Right hindlimb (tissue), 1 donor: Measurements from ENCODE around the gene PPP2R2B.
"Not testable (repeated sequence)": the region's sequence is repeated elsewhere in the genome, so short reads cannot be mapped to it uniquely, and the experiment has no call there.

Experiments
- DNase-seq: peaks from one replicate; pipeline ENCODE4 v3.0.0-alpha.2; 2018

The PPP2R2B gene

DNA sequence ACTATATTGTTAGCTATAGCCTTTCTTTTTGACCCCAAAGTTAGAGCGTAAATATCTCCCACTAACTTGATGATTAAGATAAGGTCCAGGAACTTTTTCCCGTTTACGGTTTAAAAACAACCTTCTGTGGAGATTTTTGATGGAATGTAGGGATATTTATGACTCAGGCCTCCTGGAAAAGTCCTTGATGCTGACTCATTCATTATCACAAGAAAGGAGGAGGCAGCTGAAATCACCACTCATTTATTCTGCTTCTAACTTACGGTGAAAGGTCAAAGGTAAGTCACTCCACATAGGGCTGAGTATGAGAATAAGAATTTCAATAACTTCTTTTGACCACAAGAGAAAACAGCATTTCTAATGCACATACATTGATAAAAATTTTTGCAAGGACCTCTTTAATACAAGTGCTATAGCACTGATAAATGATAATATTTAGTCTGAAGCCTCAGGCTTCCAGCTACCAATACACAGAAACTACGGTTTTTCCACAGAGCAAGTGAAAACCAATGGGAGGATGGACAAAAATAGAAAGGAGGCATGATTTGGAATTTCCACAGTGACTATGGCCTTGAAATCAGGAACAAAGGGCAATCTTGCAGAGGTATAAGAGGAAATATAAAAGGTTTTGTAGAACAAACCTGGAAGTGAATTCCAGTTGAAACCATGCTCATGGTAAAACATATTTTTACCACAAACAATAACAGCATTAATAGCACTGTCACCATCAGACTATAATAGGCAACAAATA lies 146.5 kb downstream of the PPP2R2B start:
- no peak for DNase-seq

DNA sequence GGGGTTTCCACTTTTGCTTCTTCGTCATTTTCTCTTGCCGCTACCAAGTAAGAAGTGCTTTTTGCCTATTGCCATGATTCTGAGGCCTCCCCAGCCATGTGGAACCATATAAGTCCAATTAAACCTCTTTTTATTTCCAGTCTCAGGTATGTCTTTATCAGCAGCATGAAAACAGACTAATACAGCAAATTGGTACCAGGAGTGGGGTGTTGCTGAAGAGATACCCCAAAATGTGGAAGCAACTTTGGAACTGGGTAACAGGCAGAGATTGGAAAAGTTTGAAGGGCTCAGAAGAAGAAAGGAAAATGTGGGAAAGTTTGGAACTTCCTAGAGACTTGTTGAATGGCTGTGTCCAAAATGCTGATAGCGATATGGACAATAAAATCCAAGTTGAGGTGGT lies 149.8 kb downstream of the PPP2R2B start:
- not testable (repeated sequence) for DNase-seq

DNA sequence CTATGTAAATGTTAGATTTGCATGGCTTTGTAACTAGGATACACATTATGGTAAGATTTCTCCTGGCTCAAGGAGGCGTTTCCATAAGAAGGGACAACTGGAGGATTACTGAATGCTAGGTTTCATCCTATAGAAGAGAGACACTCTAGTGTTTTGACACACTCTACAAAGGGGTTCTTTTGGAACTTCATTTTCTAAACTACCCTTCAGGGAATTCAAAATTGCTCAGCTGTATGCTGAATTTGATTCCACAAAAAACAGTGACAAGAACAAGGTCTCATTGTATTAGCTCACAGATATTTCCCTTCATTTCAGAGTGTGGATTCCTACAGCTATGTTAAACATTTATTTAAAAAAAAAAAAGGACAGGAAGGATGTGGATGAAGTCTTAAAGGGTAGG lies 151.7 kb downstream of the PPP2R2B start:
- no peak for DNase-seq

DNA sequence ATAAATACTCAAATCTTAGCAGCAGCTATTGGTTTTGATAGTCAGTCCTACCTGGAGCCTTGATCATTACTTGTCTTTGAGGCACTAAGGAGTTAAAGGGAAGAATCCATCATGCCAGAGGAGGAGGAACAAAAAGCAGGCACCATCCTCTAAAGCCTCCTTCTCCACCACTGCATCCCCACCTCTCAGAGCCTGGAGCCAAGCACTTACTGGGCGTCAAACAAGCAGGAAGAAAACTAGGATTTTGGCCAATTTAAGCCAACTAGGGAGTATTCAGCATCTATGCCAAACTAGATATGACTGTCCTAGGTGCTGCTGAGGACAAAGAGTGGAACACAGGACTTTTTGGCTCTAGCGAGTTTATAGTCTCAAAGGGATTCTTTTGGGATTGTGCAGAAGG lies 152.5 kb downstream of the PPP2R2B start:
- DNase-seq: no peak

DNA sequence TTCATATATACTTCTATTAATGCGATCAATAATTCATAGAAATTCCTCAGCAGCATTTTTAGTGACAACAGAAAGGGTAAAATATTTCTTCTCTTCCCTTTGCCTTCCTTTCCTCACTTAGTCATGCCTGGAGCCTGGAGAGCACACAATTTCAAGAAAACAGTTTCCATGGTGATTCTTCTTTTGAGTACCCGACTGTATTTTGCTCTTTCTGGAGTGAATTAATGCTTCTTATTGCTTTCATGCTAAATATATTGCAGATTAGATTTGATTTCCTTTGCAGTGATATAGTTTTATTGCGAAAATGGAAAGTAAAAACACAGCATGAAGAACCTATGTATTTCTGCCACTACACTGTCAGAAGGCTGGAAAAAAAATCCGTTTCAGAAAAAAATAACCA lies 153.5 kb downstream of the PPP2R2B start:
- DNase-seq: no peak

DNA sequence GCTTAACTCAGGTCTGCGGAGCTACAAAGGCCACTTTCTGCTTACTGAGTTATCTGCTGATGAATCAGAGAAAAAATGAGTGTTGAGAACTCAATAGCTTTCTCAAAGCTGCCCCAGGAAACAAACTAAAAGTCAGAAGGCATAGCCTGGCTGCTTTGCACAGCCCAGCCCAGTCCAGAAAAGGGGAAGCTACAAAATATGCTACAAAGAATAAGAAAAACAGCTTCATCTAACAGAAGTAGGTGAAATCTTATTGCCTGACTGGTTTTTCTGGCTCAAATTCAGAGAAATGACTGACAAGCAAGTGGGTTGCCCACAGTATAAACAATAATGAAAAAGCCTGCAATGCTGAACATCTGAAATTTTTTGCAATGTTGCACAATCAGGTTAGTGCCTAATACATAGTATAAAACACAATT lies 156.2 kb downstream of the PPP2R2B start:
- DNase-seq: no peak

DNA sequence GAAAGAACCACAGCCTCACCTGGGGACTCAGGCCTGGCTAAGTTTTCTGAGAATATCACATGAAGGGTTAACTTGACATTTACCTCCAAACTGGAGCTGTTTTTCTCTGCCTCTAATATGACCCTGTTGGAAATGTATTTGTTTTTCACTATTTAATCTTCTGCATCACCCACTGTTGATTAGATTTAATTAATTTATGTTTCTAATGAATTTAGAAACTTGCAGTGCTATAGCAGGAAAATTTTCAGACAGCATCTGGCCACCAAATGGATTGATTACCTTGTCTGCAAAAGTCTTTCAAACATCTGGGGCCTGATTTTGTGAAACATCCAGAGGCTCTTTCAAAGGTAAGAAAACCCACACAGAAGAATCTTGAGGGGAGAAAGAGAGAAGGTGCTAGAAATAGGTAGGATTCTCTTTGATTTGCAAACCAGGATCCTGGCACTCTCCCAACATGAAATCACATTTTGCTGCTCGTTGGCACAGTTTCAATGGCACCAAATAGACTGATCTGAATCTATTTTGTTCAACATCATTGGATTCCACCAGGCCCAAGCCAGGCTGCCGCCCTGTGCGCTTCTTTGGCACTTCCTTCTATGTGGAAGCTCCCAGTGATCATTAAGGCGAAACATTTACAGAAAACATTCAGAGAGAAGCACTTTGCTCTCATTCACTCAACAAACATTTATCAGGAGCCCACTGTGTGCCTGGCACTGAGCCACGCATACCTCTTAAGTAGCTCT lies 157.3 kb downstream of the PPP2R2B start:
- no peak for DNase-seq

DNA sequence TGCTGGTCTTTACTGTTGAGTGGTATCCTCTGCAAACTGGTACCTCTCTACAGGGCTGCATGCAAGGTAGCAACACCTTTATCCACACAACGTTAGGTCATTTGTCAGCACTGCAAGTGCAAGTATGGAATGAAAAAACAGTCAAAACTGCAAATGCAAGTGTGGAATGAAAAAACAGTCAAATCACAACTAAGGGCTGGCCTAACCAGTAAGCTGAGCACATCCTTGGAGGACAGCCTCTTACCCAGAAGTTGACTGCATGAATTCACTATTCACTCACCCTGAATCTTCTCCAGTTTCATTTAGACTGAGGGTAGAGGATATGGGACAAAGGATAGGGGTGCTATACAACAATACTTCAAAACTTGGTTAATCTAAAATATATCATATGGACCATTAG lies 158.4 kb downstream of the PPP2R2B start:
- no peak for DNase-seq

DNA sequence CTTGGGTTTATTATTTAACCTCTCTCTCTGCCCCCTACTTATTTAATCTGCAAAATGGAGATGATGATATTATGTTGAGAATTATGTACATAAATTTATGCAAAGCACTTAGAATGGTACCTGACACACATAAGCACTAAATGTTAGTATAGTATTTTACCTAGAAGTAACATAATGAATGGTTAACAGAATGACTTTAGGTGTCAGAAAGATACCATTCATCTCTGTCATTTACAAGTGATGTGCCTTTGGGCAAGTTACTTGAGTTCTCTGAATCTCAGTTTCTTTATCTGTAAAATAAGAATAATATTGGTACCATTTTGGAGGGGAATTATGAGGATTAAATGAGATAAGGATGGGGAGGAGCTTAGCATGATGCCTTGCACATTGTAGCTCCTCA lies 159.4 kb downstream of the PPP2R2B start:
- no peak for DNase-seq

DNA sequence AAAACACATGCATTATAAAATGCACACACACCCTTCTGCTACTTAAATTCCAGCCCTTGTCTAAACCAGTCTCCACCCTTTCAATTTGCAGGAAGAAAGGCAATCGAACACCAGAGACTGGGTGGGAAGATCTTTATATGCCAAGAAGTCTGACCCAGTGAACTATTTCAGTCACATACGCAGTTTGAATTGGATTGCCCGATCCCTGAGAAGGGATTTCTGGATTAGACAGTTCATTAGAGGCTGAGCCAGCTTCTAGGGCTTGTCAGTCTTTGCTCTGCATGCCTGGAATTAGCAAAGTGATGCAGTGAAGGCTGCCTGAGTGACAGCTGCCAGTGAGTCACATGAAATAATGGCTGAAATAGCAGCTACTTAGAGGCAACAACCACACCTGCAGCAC lies 159.9 kb downstream of the PPP2R2B start:
- peak; percentile 23 for DNase-seq

DNA sequence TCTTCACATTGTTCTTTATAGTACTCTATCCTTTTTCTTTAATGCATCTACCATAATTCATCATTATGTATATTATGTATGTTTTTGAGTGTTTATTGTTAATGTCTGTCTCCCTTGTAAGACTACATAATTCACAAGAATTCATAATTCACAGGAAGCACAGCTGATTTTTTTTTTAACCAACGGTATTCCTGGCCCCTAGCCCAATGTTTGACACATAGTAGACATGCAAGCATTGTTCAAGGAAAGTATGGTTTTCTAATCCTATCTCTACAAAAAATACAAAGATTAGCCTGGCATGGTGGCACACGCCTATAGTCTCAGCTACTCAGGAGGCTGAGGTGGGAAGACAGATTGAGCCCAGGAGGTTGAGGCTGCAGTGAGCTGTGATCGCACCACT lies 160.6 kb downstream of the PPP2R2B start:
- no peak for DNase-seq

DNA sequence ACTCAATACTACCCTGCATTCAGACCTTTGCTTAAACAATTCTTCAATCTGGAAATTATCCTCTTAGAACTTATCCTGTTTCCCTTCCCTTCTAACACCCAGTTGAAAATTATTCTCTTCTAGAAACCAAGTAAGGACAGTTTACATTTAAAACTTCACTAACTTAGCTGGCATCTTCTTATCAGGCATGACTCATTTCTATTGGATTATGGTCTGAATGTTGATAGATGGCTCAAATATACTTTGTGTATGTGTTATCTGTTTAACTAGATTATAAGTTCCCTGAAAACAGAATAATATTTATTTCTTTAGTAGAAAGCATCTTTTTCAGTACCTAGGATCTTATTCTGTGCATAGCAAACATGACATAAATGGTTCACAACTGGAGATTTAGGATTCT lies 161.9 kb downstream of the PPP2R2B start:
- no peak for DNase-seq

DNA sequence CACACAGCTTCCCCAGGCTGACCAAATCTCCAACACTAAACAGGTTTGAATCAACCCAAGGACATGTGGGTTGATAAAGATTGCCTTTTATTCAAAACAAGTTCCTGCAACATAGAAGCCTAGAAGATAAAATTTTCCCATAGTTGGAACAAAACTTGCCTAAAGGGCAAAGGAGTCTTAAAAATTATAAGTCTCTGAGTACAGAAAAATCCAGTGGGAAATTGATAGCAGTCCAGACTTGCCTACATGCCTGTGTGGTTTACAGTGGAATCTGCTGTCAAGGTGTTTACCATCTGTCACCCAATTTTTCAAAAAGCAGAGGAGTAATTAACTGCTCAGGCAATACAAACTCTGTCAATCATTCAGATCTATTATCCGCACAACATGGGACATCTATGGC lies 168.2 kb downstream of the PPP2R2B start:
- no peak for DNase-seq

DNA sequence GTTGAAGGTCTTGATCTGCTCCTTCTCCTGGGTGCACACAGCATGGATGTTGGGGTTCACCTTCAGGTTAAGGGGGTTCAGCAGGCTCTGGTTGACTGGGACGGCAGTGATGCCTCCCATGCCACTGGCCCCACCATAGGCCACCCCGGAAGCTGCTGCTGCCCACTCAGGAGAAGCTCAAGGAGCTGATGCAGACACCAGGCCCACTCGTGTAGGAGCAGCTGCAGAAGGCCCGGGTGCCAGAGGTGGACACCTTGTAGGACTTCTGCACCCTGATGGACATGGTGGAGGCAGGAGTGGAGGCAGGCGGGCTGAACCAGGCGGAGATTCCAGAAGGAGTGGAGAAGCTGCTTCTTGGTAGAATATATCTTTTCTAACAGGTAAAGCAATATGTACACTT lies 171.2 kb downstream of the PPP2R2B start:
- no peak for DNase-seq

DNA sequence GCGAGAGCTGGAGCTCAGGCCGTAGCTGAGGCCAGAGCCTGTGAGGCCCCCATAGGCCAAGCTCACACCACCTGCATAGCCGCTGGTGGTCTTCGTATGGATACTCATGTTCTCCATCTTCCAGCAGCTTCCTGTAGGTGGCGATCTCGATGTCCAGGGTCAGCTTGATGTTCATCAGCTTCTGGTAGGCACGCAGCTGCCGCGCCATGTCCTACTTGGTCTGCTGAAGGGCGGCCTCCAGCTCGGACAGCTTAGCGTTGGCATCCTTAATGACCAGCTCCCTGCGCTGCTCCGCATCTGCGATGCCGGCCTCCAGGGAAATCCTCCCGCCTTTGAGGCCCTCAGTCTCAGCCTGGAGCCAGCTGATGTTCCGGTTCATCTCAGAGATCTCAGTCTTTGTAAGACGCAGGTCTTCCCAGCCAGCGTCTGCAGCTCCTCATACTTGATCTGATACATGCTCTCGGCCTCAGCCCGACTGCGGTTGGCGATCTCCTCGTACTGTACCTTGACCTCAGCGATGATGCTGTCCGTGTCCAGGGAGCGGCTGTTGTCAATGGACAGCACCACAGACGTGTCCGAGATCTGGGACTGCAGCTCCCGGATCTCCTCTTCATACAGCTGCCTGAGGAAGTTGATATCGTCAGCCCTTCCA lies 172.1 kb downstream of the PPP2R2B start:
- DNase-seq: no peak

DNA sequence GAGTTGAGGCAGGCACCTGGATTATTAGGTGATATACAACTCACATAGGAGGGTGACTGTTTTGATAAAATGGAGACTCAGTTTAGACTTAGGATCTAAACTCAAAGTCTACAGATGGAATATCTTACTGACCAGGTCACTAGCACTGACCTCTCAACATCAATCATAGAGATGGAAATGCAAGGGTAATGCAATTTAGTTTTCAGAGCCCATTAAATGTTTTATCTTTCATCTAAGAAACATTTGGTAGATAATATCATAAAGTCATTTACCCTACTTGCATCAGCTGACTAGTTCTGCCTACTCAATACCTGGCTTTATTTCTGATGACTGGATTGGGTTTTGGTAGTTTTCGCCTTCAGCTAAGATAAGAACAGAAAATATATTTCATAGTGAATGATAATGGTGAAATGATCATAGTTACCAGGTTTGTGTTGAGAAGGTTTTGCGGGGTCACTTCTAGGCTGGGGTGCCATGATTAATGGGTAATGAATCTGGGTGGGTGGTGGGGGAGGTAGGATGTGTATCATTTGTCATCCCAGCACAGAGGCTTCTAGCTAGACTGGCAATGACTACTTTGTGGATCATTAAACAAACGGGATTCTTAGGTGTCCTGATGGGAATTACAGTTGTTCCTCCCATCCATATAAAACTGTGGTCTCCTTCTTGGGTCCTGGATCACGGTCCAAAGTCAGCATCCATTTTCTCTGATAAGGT lies 173.4 kb downstream of the PPP2R2B start:
- DNase-seq: no peak

DNA sequence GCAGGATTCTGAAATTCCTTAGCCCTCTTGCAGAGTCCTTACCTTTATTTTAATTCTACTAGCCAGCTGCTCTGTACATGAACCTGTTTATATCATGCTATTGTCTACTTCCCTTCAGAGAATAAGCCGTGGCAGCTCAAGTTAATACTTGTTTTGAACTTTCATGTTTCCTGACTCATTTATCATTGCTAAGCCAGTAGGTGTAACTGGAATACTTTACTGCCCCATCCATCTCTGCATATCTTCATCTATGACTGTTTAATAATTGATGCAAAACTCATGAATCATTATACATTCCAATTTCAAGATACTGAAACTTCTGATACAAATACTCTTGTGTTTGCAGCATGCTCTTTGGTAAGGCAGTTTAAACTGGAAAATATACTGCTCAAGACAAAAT lies 174.7 kb downstream of the PPP2R2B start:
- no peak for DNase-seq

DNA sequence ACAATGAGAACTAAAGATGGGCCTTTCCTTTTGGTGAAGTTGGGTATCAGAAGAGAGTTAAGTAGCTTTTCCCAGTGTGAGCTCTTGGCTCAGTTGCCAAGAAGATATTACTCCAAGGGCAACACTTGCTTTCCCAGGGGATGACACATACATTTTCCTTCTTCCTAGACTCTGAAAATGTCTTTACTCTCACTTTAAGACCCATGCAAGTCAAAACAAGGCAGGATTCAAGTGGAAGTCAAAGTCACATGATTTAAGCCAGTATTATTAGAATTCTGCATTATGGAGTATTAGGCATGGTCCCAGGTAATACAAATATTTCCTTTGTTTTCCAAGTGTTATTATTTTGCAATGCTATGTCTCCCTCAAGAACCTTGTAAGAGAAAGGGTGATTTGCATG lies 175.1 kb downstream of the PPP2R2B start:
- DNase-seq: no peak

DNA sequence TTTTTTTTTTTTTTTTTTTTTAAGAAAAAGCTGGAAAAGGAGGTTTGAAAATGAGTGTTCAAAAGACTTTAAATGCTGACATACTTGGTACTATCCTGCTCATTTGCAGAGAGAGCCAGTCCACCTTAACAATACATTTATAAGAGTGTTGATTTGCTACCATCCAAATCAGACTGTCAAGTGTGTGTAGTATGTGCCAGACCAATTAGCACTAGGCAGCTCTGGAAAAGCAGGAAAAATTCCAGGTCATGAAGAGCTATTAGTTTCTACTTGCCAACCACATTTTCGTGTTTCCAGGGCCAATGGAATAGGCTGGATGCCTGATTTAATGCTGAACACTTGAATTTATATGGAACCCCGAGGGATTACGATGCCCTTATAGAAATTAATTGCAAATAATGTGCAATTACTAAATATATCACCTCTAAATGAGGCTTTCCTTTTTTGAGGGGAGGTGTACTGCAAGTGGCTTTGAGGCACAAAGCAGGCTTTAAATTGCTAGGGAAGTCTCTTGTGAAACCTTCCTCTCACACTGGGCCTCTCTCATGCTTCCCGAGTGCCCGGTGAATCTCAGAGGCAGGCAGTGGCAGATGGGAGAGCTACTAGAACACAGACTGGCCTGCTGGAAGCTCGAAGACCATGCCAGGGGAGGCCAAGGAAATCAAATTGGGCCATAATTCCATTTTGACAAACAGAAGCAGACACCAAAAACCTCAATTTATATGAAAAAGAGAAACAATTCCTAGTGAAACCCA lies 178.7 kb downstream of the PPP2R2B start:
- no peak for DNase-seq

DNA sequence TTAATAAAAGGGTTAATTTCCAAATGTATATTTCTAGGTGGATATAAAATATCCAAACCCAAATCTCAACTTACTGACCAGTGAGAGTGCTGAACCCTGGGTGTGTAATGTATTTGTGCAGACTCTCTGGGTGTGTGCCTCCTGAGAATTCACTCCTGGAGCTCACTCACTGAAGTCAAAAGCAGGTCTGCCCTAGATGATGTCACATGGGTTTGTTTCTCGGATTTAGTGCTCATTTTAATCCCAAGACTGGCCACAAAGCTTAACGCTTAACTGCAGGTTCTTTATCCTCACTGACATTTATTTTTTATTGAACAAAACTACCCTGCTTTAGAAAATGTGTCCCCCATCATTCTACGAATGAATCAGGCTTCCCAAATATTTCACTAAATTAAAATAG lies 179.4 kb downstream of the PPP2R2B start:
- no peak for DNase-seq

DNA sequence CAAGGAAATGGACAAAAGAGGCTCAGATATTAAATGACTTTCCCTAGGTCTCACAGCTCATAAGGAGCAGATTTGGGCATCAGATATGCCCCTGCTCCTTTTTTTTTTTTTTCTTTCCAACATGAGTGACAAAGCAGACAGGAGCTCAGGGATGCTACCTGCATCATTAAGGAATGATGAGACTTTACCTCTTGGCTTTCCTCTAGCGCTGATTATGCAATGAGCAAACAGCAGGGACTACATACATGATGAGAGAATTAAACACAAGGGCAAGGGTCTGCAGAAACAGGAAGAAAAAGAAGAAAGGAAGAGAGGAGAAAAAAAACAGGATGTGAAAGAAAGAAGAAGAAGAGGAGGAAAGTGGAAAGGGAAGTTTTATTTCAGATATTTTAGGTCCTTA lies 179.9 kb downstream of the PPP2R2B start:
- DNase-seq: no peak

DNA sequence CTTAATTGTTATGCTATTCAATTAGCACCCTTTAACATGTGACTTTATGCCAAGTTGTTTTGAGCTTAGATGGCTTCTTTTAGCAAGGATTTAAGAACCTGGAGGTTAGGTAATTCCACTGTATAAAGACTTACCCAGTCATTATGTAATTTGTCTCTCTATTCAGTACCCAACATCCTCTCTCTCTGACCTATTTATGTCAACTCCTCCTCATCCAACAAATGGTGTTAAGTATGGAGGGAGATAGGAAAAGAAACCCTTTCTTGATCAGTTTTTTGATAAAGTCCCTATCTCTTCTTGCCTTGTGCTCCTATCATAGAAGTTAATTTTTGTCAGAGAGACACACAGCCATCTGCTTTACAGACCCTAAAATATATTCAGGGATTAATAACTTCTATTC lies 181.3 kb downstream of the PPP2R2B start:
- no peak for DNase-seq

DNA sequence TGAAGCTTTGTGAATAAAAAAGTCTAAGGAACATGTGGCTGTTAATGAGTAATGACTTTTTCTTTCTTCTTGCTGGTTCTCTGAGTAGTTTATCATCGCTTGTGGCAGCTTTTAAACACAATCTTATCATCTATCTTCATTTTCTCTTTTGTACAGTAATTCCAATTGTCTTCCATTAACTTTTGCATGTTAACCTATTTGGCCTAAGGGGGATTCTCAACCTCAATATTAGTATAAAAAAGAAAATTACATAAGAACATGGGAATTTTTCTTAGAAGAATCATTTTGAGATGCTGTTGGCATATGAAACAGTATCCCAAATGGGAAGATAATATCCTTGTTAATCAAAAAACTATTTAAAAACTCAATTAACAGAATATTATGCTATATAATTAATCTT lies 182.9 kb downstream of the PPP2R2B start:
- no peak for DNase-seq
